GM23248 (cell line): ENCODE measurements around the gene PPL.

ENCODE experiments used
- EZH2 ChIP-seq: fragments of 200-600 bp; sonication (generic); IDR thresholded peaks from 2 replicates; pipeline ENCODE4 v1.6.1; 2018; ENCODE audit warnings: antibody characterized with exemption, mild to moderate bottlenecking; ENCODE audit not compliant: insufficient read depth, poor library complexity, severe bottlenecking
- EZH2phosphoT487 ChIP-seq: fragments of 200-600 bp; sonication (generic); IDR thresholded peaks from 2 replicates; pipeline ENCODE4 v1.6.1; 2018; ENCODE audit warnings: antibody characterized with exemption, moderate library complexity, mild to moderate bottlenecking, low read depth; ENCODE audit not compliant: insufficient read depth

GRCh38 chr16:4902038-4902437 lies 34.9 kb downstream of the PPL start:
- no peak for TF ChIP-seq EZH2
- no peak for TF ChIP-seq EZH2phosphoT487
